Endothelial cell of umbilical vein (primary cell): ENCODE data around the gene NTF4. TPM values are rescaled to one million over a fixed set of nuclear protein-coding genes. Genes with fewer than 3 reads are reported as not detected.

ENCODE experiments used
- BruUV-seq: library from RNA; stranded (reverse); fragments of 400-500 nt; replicated peaks from 2 replicates; lab custom pipeline; 2021; lab: Mats Ljungman, UMichigan
- CTCF ChIA-PET: fragments of 300-600, 350-600 bp; sonication (Branson Sonifier 250); formaldehyde crosslinking; loops from one replicate; lab custom pipeline; 2021; ENCODE audit warnings: antibody characterized with exemption, inconsistent platforms; lab: Charles Lee
- POLR2A ChIA-PET: fragments of 300-600, 350-600 bp; sonication (Branson Sonifier 250); formaldehyde crosslinking; loops from one replicate; lab custom pipeline; 2021; ENCODE audit warnings: antibody characterized with exemption, inconsistent platforms; lab: Charles Lee
- DNase-seq: peaks from one replicate; pipeline ENCODE4 v3.0.0-alpha.2; 2011; ENCODE audit warnings: low read depth, low spot score
- FAIRE-seq: peaks from 2 replicates; lab custom pipeline; 2011; peaks lifted over from hg19 to GRCh38; lab: Jason Lieb, UNC
- H2AFZ ChIP-seq: 2 replicates; pipeline ENCODE4 v1.6.0; 2012; ENCODE audit warnings: low read depth, low read length, control low read depth, inconsistent platforms
- H3K27ac ChIP-seq: 2 replicates; pipeline ENCODE4 v1.5.1; 2011; ENCODE audit warnings: low read depth, mild to moderate bottlenecking, control low read depth, low read length, moderate library complexity; ENCODE audit not compliant: insufficient read depth
- H3K27me3 ChIP-seq, 2 experiments: 2 replicates each; pipeline versions ENCODE4 v1.6.0 to v1.6.1; 2011; ENCODE audit warnings: low read length in 2 of 2, mixed read lengths in 1 of 2; ENCODE audit not compliant: control insufficient read depth in 2 of 2, insufficient read depth in 2 of 2
- H3K36me3 ChIP-seq, 2 experiments: 2 replicates in 1 of 2; 3 replicates in 1 of 2; pipeline ENCODE4 v1.5.1; 2011; ENCODE audit warnings: low read length in 2 of 2, mild to moderate bottlenecking in 1 of 2, moderate library complexity in 1 of 2; ENCODE audit not compliant: control insufficient read depth in 2 of 2, insufficient read depth in 2 of 2; ENCODE audit errors: extremely low read depth in 1 of 2
- H3K4me1 ChIP-seq: 3 replicates; pipeline ENCODE4 v1.5.1; 2011; ENCODE audit warnings: mild to moderate bottlenecking, low read length; ENCODE audit not compliant: control insufficient read depth, insufficient read depth; ENCODE audit errors: extremely low read depth
- H3K4me2 ChIP-seq: 2 replicates; pipeline ENCODE4 v1.6.1; 2011; ENCODE audit warnings: low read length, control low read depth, mixed read lengths; ENCODE audit not compliant: insufficient read depth
- H3K4me3 ChIP-seq, 3 experiments: fragments of 200-600 bp in 1 of 3; sonication (generic), shearing (Covaris generic) in 1 of 3; replicated peaks in 1 of 3; 2 replicates each; pipeline ENCODE4 v1.5.1; 2011 to 2016; ENCODE audit warnings: control low read depth in 3 of 3, low read length in 3 of 3, mild to moderate bottlenecking in 2 of 3, inconsistent platforms in 1 of 3, low read depth in 1 of 3, moderate library complexity in 1 of 3; ENCODE audit not compliant: insufficient read depth in 1 of 3
- H3K79me2 ChIP-seq: 2 replicates; pipeline ENCODE4 v1.6.0; 2012; ENCODE audit warnings: low read length, inconsistent platforms; ENCODE audit not compliant: control insufficient read depth, insufficient read depth
- H3K9ac ChIP-seq: replicated peaks from 2 replicates; pipeline ENCODE3; 2011; ENCODE audit warnings: low read length, control low read depth; ENCODE audit not compliant: insufficient read depth; ENCODE audit errors: extremely low read depth
- H3K9me1 ChIP-seq: replicated peaks from 3 replicates; pipeline ENCODE4 v1.6.0; 2011; ENCODE audit warnings: mild to moderate bottlenecking, low read length; ENCODE audit not compliant: control insufficient read depth, insufficient read depth; ENCODE audit errors: extremely low read depth
- H3K9me3 ChIP-seq: replicated peaks from 2 replicates; pipeline ENCODE4 v1.5.1; 2012; ENCODE audit warnings: low read length, inconsistent platforms; ENCODE audit not compliant: control insufficient read depth, insufficient read depth
- H4K20me1 ChIP-seq: replicated peaks from 2 replicates; pipeline ENCODE3; 2011; ENCODE audit warnings: mild to moderate bottlenecking, low read length; ENCODE audit not compliant: control insufficient read depth, insufficient read depth; ENCODE audit errors: extremely low read depth
- CTCF ChIP-seq, 2 donors: IDR thresholded peaks; 1 replicate in 1 of 2; 2 replicates in 1 of 2; pipeline ENCODE4 v1.5.1; 2011; ENCODE audit warnings: low read length in 2 of 2, mild to moderate bottlenecking in 2 of 2, moderate library complexity in 2 of 2, control low read depth in 1 of 2, inconsistent platforms in 1 of 2, low read depth in 1 of 2; ENCODE audit not compliant: insufficient read depth in 1 of 2; ENCODE audit errors: extremely low read depth in 1 of 2
- EZH2 ChIP-seq: IDR thresholded peaks from 2 replicates; pipeline ENCODE4 v1.6.1; 2012; ENCODE audit warnings: borderline replicate concordance, low read depth, mild to moderate bottlenecking, moderate library complexity, low read length, inconsistent platforms; ENCODE audit not compliant: severe bottlenecking
- FOS ChIP-seq: IDR thresholded peaks from 2 replicates; pipeline ENCODE4 v1.6.1; 2011; ENCODE audit warnings: mild to moderate bottlenecking, low read length, moderate library complexity, borderline replicate concordance; ENCODE audit not compliant: insufficient read depth
- GATA2 ChIP-seq: IDR thresholded peaks from 2 replicates; pipeline ENCODE4 v1.7.0; 2011; ENCODE audit warnings: low read depth, mild to moderate bottlenecking, moderate library complexity, mixed read lengths, low read length; ENCODE audit not compliant: insufficient read length, insufficient read depth
- JUN ChIP-seq: IDR thresholded peaks from 2 replicates; pipeline ENCODE4 v1.6.1; 2011; ENCODE audit warnings: borderline replicate concordance, low read depth; ENCODE audit not compliant: insufficient read length, insufficient read depth
- MAX ChIP-seq: IDR thresholded peaks from 2 replicates; pipeline ENCODE4 v1.6.1; 2011; ENCODE audit not compliant: insufficient read depth, insufficient read length
- MYC ChIP-seq: IDR thresholded peaks from one replicate; pipeline ENCODE4 v1.6.1; 2011; ENCODE audit warnings: mild to moderate bottlenecking, low read depth, low read length
- POLR2A ChIP-seq: IDR thresholded peaks from 2 replicates; pipeline ENCODE4 v1.6.1; 2012; ENCODE audit warnings: low read depth, mild to moderate bottlenecking, control low read depth, low read length
- POLR2AphosphoS5 ChIP-seq: IDR thresholded peaks from 2 replicates; pipeline ENCODE4 v1.6.1; 2012; ENCODE audit warnings: low read depth, mild to moderate bottlenecking, control low read depth, low read length, moderate library complexity; ENCODE audit not compliant: insufficient read depth
- dilution Hi-C: fragments of 300-500 bp; cut with MboI; formaldehyde crosslinking; loops from one replicate; pipeline ENCODE4 v1.15.0; 2019; ENCODE audit warnings: low sequenced_read_pairs; ENCODE audit not compliant: extremely low pct_ligation_motif_present
- intact Hi-C: fragments of 100-400 bp; cut with micrococcal nuclease; formaldehyde crosslinking; loops from one replicate; pipeline ENCODE4 v1.10.0; 2022
- polyA plus RNA-seq, 4 experiments: library from polyadenylated mRNA; depleted of rRNA in 3 of 4; stranded (reverse) in 3 of 4; unstranded in 1 of 4; fragments of >200 nt; gene quantifications; 2 replicates each; pipeline versions ENCODE4 v1.2.1 to v1.2.3, GENCODE V29; 2011 to 2012; ENCODE audit warnings: missing spikeins in 1 of 4
- total RNA-seq: library from RNA; stranded (reverse); gene quantifications from 2 replicates; pipeline ENCODE4 v1.2.3, GENCODE V29; 2021

The NTF4 gene
- total and polyA plus RNA-seq, 2 donors (not counting 3 experiments of a cell fraction or from before 2014, with no cell fraction given) = not detected

GRCh38 chr19:49102303-49102702, 37.7 kb upstream of the NTF4 start:
- BruUV-seq = no TSS peak
- H3K27me3 ChIP-seq = no peaks in the 10 kb centered on the region
- H4K20me1 ChIP-seq = peaks cover 3% of the 10 kb centered on the region
- TF ChIP-seq MAX (no peak), POLR2A (no peak), EZH2 (no peak), FOS (no peak), POLR2AphosphoS5 (no peak), MYC (no peak), GATA2 (no peak), JUN (no peak), CTCF (IDR thresholded peaks at IDR 0.05; ENCODE audit: extremely low read depth in 1 of 2, insufficient read depth in 1 of 2, low read depth in 1 of 2, low read length in 2 of 2) (no peak)
- no peak overlapping the region for H3K9ac ChIP-seq
- DNase-seq (no peak), FAIRE-seq (no peak)
- H3K79me2 ChIP-seq = peaks cover 19% of the 10 kb centered on the region
- H3K36me3 ChIP-seq = peaks cover 31 to 68% of the 10 kb centered on the region in 2 experiments
- CTCF ChIA-PET = interaction anchor here (1.3 kb wide), 1 partner anchor 106 kb away, joined by 3 read pairs; no protein-coding TSS in a partner anchor
- no peak overlapping the region for H3K27ac ChIP-seq
- no peak overlapping the region for H3K4me3 ChIP-seq
- intact Hi-C loops = no loop called here
- no peaks in the 10 kb centered on the region for H3K9me3 ChIP-seq
- H3K4me1 ChIP-seq = no peaks in the 10 kb centered on the region
- no peaks in the 10 kb centered on the region for H3K9me1 ChIP-seq
- H3K4me2 ChIP-seq = no peak overlapping the region
- POLR2A ChIA-PET = no interaction called here
- dilution Hi-C loops = no loop called here
- H2AFZ ChIP-seq = no peak overlapping the region
